MM.1S (cell line): ENCODE data around the gene GPR158.

ENCODE experiments used
- DNase-seq: peaks from one replicate; pipeline ENCODE4 v3.0.0-alpha.2; 2015
- H2AFZ ChIP-seq: fragments of 300-600 bp; sonication (generic); 2 replicates; pipeline ENCODE4 v1.6.0; 2016; ENCODE audit warnings: antibody characterized with exemption, low read length
- H3F3A ChIP-seq: fragments of 300-600 bp; sonication (generic); 2 replicates; pipeline ENCODE4 v1.6.1; 2016; ENCODE audit warnings: mild to moderate bottlenecking, antibody characterized with exemption, low read length, moderate library complexity, mixed read lengths; ENCODE audit not compliant: insufficient read depth
- H3K27ac ChIP-seq: fragments of 300-600 bp; sonication (generic); 2 replicates; pipeline ENCODE4 v1.5.1; 2016; ENCODE audit warnings: mild to moderate bottlenecking, low read length
- H3K27me3 ChIP-seq: fragments of 300-600 bp; sonication (generic); replicated peaks from 2 replicates; pipeline ENCODE4 v1.6.0; 2016; ENCODE audit warnings: low read length; ENCODE audit not compliant: insufficient read depth
- H3K36me3 ChIP-seq: fragments of 300-600 bp; sonication (generic); replicated peaks from 2 replicates; pipeline ENCODE4 v1.6.1; 2016; ENCODE audit warnings: mild to moderate bottlenecking, low read length, mixed read lengths; ENCODE audit not compliant: insufficient read depth
- H3K4me1 ChIP-seq: fragments of 300-600 bp; sonication (generic); 2 replicates; pipeline ENCODE4 v1.6.1; 2016; ENCODE audit warnings: low read length, mixed read lengths
- H3K4me2 ChIP-seq: fragments of 300-600 bp; sonication (generic); 2 replicates; pipeline ENCODE4 v1.6.0; 2016; ENCODE audit warnings: low read depth, low read length
- H3K4me3 ChIP-seq: fragments of 300-600 bp; sonication (generic); 2 replicates; pipeline ENCODE4 v1.5.1; 2016; ENCODE audit warnings: low read length, mixed read lengths
- H3K79me2 ChIP-seq: fragments of 300-600 bp; sonication (generic); 2 replicates; pipeline ENCODE4 v1.6.1; 2016; ENCODE audit warnings: mixed run types, low read length, mixed read lengths
- H3K9ac ChIP-seq: fragments of 300-600 bp; sonication (generic); 2 replicates; pipeline ENCODE4 v1.6.1; 2016; ENCODE audit warnings: low read length, mixed read lengths
- H3K9me2 ChIP-seq: fragments of 300-600 bp; sonication (generic); replicated peaks from 2 replicates; pipeline ENCODE4 v1.6.1; 2016; ENCODE audit warnings: mild to moderate bottlenecking, low read length, mixed read lengths; ENCODE audit not compliant: insufficient read depth
- H3K9me3 ChIP-seq: fragments of 300-600 bp; sonication (generic); replicated peaks from 2 replicates; pipeline ENCODE4 v1.6.1; 2016; ENCODE audit warnings: mild to moderate bottlenecking, low read length, mixed read lengths; ENCODE audit not compliant: insufficient read depth
- H4K20me1 ChIP-seq: fragments of 300-600 bp; sonication (generic); 2 replicates; pipeline ENCODE4 v1.6.1; 2016; ENCODE audit warnings: mild to moderate bottlenecking, low read length, moderate library complexity, mixed read lengths; ENCODE audit not compliant: insufficient read depth
- CTCF ChIP-seq: fragments of 300-600 bp; sonication (generic); IDR thresholded peaks from 2 replicates; pipeline ENCODE4 v1.5.1; 2016; ENCODE audit warnings: antibody characterized with exemption, low read length, mixed read lengths
- EZH2 ChIP-seq: fragments of 300-600 bp; sonication (generic); optimal IDR thresholded peaks from 2 replicates; pipeline ENCODE3; 2017; ENCODE audit warnings: low read depth, mild to moderate bottlenecking, antibody characterized with exemption, low read length, mixed read lengths
- EZH2phosphoT487 ChIP-seq: fragments of 300-600 bp; sonication (generic); IDR thresholded peaks from 2 replicates; pipeline ENCODE4 v1.6.1; 2018; ENCODE audit warnings: antibody characterized with exemption, low read length

Gene GPR158

GRCh38 chr10:25175527-25176420 lies 973 bp downstream of the GPR158 start:
- Histone ChIP-seq H3K4me2 (no peak overlapping the region), H3K27ac (no peak overlapping the region), H3K4me1 (no peaks in the 10 kb centered on the region), H4K20me1 (no peaks in the 10 kb centered on the region), H3K4me3 (no peak overlapping the region), H3K9me3 (no peaks in the 10 kb centered on the region), H3K9me2 (no peaks in the 10 kb centered on the region), H3K9ac (no peak overlapping the region), H2AFZ (no peak overlapping the region), H3K79me2 (no peaks in the 10 kb centered on the region), H3F3A (no peaks in the 10 kb centered on the region), H3K36me3 (no peaks in the 10 kb centered on the region), H3K27me3 (no peaks in the 10 kb centered on the region)
- no peak for DNase-seq
- no peak for TF ChIP-seq CTCF
- no peak for TF ChIP-seq EZH2
- no peak for TF ChIP-seq EZH2phosphoT487

- H4K20me1 ChIP-seq: no peaks in the 10 kb centered on the region
- no peak overlapping the region for H2AFZ ChIP-seq
- no peaks in the 10 kb centered on the region for H3K36me3 ChIP-seq
- H3F3A ChIP-seq: no peaks in the 10 kb centered on the region
- TF ChIP-seq EZH2: no peak
- no peak for TF ChIP-seq EZH2phosphoT487
- TF ChIP-seq CTCF: no peak
- H3K79me2 ChIP-seq: no peaks in the 10 kb centered on the region
- no peaks in the 10 kb centered on the region for H3K9me3 ChIP-seq
- no peak overlapping the region for H3K4me3 ChIP-seq
- no peak for DNase-seq
- no peaks in the 10 kb centered on the region for H3K9me2 ChIP-seq
- H3K4me2 ChIP-seq: no peak overlapping the region
- no peak overlapping the region for H3K27ac ChIP-seq
- no peak overlapping the region for H3K9ac ChIP-seq
- H3K27me3 ChIP-seq: no peaks in the 10 kb centered on the region
- H3K4me1 ChIP-seq: no peaks in the 10 kb centered on the region
Measured at GRCh38 chr10:25176421-25176968, 1.7 kb downstream of the GPR158 start.

GRCh38 chr10:25177093-25177753 lies 2.4 kb downstream of the GPR158 start:
- H3K36me3 ChIP-seq: no peaks in the 10 kb centered on the region
- DNase-seq: no peak
- H3K9ac ChIP-seq: no peak overlapping the region
- TF ChIP-seq CTCF (no peak), EZH2 (no peak), EZH2phosphoT487 (no peak)
- no peaks in the 10 kb centered on the region for H4K20me1 ChIP-seq
- H3K4me2 ChIP-seq: no peak overlapping the region
- no peak overlapping the region for H2AFZ ChIP-seq
- H3F3A ChIP-seq: no peaks in the 10 kb centered on the region
- H3K27ac ChIP-seq: no peak overlapping the region
- H3K4me3 ChIP-seq: no peak overlapping the region
- H3K4me1 ChIP-seq: no peaks in the 10 kb centered on the region
- H3K27me3 ChIP-seq: no peaks in the 10 kb centered on the region
- no peaks in the 10 kb centered on the region for H3K9me2 ChIP-seq
- H3K79me2 ChIP-seq: no peaks in the 10 kb centered on the region
- no peaks in the 10 kb centered on the region for H3K9me3 ChIP-seq
